Gastroesophageal sphincter (tissue), 3 donors: ENCODE data around the gene QSOX1.

Source experiments
- CTCF ChIP-seq, 4 experiments: fragments of 200-600 bp in 2 of 4; fragments of 450-650 bp in 2 of 4; sonication (generic) in 1 of 4; IDR thresholded peaks; one replicate each; pipeline ENCODE4 v1.5.1; 2017 to 2019; ENCODE audit warnings: antibody characterized with exemption in 4 of 4, mild to moderate bottlenecking in 2 of 4, moderate library complexity in 2 of 4
- EP300 ChIP-seq: sonication (generic); formaldehyde crosslinking; IDR thresholded peaks from one replicate; pipeline ENCODE4 v1.6.1; 2017; ENCODE audit warnings: antibody characterized with exemption, mild to moderate bottlenecking
- POLR2A ChIP-seq, 2 donors: fragments of 450-650 bp; IDR thresholded peaks; one replicate each; pipeline ENCODE4 v1.6.1; 2017; ENCODE audit warnings: antibody characterized with exemption in 2 of 2, mild to moderate bottlenecking in 2 of 2, moderate library complexity in 1 of 2
- POLR2AphosphoS5 ChIP-seq: sonication (generic); formaldehyde crosslinking; IDR thresholded peaks from one replicate; pipeline ENCODE4 v1.6.1; 2017; ENCODE audit warnings: antibody characterized with exemption

DNA sequence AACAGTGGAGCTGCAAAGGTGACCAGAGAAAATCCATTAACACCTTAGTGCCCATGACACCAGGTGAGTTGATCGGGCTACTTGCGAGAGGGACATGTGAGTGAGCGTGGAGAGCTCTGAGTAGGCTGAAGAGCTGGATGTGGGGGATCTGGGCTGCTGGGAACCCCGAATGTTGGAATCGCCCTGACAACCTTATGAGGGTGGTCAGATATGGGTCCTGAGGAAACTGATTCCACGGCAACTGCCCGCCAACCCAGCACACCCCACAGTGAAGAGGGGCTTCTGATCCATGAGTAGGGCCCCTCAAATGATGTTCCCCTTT is 705 bp upstream of the QSOX1 start:
- TF ChIP-seq CTCF (IDR thresholded peaks at IDR 0.05) (no peak), POLR2AphosphoS5 (no peak), POLR2A (IDR thresholded peaks at IDR 0.05) (no peak), EP300 (no peak)
